Right kidney (tissue), 1 donor: ENCODE measurements around the gene CETP.
"Not testable (repeated sequence)": the region's sequence is repeated elsewhere in the genome, so short reads cannot be mapped to it uniquely, and the experiment has no call there.

Experiments
- DNase-seq: peaks from one replicate; pipeline ENCODE4 v3.0.0-alpha.2; 2016

CETP gene

GRCh38 chr16:56956076-56956475 lies 5.7 kb upstream of the CETP start:
- no peak for DNase-seq

GRCh38 chr16:56956756-56957155 lies 5.0 kb upstream of the CETP start:
- DNase-seq: no peak

GRCh38 chr16:56960681-56961281 lies 969 bp upstream of the CETP start:
- DNase-seq: no peak

- no peak for DNase-seq
Observed at GRCh38 chr16:56961386-56961785, 364 bp upstream of the CETP start.

GRCh38 chr16:56964243-56965148 lies 2.7 kb downstream of the CETP start:
- DNase-seq: peak; percentile 54

- no peak for DNase-seq
Observed at GRCh38 chr16:56965149-56966092, 3.7 kb downstream of the CETP start.

GRCh38 chr16:56966093-56966475 lies 4.3 kb downstream of the CETP start:
- DNase-seq: no peak

GRCh38 chr16:56967733-56968132 lies 6.0 kb downstream of the CETP start:
- DNase-seq: no peak

- no peak for DNase-seq
Observed at GRCh38 chr16:56969769-56970168, 8.0 kb downstream of the CETP start.

- no peak for DNase-seq
Observed at GRCh38 chr16:56970934-56971767, 9.4 kb downstream of the CETP start.

GRCh38 chr16:56971768-56972043 lies 10.0 kb downstream of the CETP start:
- no peak for DNase-seq

- no peak for DNase-seq
Observed at GRCh38 chr16:56972403-56973293, 10.9 kb downstream of the CETP start.

- no peak for DNase-seq
Observed at GRCh38 chr16:56973294-56973689, 11.5 kb downstream of the CETP start.

GRCh38 chr16:56973899-56974298 lies 12.1 kb downstream of the CETP start:
- not testable (repeated sequence) for DNase-seq

GRCh38 chr16:56974549-56975300 lies 13.0 kb downstream of the CETP start:
- no peak for DNase-seq

GRCh38 chr16:56975714-56976113 lies 14.0 kb downstream of the CETP start:
- DNase-seq: no peak

- DNase-seq: no peak
Observed at GRCh38 chr16:56977216-56977615, 15.5 kb downstream of the CETP start.

- DNase-seq: no peak
Observed at GRCh38 chr16:56977823-56978430, 16.2 kb downstream of the CETP start.

- no peak for DNase-seq
Observed at GRCh38 chr16:56980201-56980535, 18.4 kb downstream of the CETP start.
